HG03064 (cell line): Measurements from ENCODE around the gene CALML4.
"Not testable (repeated sequence)": the region's sequence is repeated elsewhere in the genome, so short reads cannot be mapped to it uniquely, and the experiment has no call there.

ENCODE experiments used
- ATAC-seq: cut with Tn5 transposase; IDR thresholded peaks from one replicate; pipeline ENCODE4 v1.9.1; 2021; ENCODE audit warnings: low read depth; ENCODE audit not compliant: unreplicated experiment

CALML4 gene

GRCh38 chr15:68209272-68209671, 4.1 kb upstream of the CALML4 start:
- ATAC-seq, result no peak

DNA sequence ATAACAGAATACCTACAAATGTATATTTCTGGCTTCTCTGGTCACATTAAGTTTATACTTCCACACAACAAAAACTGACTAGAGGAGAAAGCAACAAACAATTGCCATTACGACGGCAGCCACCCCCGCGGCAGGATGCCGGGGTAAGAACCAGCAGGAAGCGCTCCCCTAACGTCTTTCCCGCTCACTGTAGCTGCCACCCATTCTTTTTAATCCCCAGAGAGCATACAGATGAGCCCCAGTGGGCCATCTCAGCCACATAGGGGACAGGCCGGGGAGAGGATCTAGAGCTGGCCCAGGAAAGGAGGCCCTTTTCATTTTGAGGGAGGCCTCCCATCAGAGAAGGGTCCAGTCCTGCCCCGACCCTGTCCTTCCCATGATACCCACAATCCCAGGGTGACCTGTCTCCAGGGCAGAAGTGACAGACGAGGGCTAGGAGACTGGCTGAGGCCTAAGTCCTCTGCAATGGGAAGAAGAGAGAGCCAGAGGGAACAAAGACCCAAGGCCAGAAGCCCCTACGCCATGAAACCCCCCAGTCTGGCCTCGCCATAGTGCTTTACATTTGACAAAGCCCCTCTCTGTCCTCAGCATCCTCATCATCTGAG, 3.6 kb upstream of the CALML4 start:
- no peak for ATAC-seq

DNA sequence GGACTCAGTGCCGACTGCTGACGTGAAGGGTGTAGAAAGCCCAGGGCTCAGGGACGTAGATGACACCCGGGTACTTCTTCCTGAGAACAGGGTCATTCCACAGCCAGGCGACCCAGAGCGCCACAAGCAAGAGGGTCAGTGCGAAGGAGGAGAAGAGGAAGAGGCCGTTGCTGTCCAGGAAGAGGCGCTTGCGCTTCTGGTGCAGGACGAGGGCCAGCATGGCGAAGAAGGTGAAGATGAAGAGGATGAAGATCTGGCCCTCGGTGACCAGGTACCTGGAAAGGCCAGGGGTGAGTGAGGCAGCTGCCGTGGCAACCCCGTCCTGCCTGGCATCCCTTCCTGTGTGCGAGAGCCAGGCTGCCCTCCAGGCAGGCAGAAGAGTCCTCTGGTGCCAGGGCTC, 3.0 kb upstream of the CALML4 start:
- no peak for ATAC-seq

GRCh38 chr15:68207176-68207935, 2.2 kb upstream of the CALML4 start:
- ATAC-seq, result no peak

DNA sequence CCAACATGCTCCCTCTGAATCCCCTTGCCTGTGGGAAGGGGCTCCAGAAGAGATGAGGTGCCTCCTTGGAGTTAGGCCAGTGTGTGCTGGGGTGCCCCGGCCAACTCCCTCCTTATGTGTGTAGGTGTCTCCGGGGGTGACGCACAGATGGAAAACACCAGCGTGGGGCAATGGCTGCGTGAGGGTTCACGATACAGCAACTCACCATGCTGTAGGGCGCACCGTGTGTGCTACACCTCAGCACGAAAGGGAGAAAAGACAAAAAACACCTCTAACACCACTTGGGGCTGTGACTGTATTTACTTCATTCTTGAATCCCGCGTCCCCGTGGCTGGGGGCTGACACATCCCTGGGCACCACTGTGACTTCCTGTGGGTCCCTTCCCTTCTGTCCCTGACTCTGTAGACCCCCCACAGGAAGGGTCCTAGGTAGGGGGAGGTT, 1.6 kb upstream of the CALML4 start:
- ATAC-seq, result no peak

DNA sequence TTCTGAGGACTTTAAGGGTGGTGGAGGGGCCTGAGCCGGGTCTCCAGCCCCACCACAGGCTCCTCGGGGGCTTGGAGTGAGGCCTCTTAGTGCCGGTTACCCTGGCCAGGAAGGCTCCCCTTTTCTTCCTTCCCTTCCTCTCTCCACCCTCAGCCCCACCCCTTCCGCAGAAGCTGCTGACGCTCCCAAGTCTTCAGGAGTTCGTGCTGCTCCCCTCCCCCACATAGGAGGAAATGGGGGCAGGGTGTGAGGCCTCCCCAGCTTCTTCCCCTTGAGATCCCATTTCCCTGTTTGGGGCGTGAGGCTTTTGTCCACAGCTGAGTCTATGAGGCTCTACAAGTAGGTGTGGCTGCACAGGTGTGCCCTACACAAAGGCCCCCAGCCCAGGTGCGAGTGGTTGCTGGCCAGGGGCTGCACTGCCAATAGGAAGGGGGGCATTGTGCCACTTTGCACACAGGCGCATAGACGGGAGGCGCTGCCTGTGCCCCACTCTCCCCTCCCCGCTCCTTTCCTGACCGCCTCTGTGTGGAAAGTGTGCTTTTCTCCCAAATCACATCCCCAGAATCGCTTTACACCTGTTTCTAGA, 915 bp upstream of the CALML4 start:
- ATAC-seq, result no peak

GRCh38 chr15:68205558-68205944, 419 bp upstream of the CALML4 start:
- no peak for ATAC-seq

DNA sequence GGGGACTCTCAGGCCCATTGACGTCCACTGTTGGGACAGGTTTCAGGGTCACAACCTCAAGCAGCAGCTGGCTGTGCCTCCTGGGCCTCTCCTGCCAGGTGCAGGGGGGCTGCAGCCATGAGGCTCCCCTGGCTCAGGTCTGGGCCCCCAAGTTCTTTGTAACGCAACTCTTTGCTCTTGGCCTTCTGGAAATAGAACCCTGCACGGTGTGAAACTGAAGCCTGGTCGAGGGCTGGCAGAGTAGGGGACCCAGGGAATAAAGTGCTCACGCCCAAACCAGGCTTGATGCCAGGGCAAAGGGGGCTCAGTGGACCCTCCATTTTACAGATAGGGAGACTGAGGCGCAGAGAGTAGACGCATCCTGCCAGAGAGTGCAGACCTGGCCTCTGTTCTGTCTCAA, 771 bp downstream of the CALML4 start:
- no peak for ATAC-seq

- no peak for ATAC-seq
These were observed 1.2 kb downstream of the CALML4 start for GRCh38 chr15:68203956-68204355.

DNA sequence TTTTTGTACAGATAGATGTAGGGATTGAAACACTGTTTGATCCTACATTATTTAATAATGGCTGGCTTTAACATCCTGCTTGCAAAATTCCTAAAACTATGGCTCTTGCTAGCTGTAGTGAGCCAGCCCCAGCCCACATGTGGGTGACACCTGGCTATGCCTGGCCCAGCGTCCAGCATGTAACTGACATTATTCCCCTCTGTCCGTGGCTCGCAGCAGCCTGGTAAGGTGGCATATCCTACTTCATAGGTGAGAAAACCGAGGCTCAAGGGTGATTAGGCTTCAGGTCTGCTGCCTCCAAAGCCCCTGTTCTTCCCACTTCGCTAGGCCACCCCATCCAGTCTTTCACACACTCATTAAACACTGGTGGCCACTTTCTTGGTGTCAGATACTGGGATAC, 1.6 kb downstream of the CALML4 start:
- no peak for ATAC-seq

DNA sequence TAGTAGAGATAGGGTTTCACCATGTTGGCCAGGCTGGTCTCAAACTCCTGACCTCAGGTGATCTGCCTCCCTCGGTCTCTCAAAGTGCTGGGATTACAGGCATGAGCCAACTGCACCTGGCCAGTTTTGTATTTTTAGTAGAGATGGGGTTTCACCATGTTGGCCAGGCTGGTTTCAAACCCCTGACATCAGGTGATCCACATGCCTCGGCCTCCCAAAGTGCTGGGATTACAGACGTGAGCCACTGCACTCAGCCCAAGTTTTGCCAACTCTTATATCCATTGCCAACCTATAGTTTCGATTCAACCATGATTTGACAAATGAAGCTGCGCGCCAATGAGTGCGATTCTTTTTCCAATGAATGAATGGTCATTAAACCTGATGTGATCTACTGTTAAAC, 2.1 kb downstream of the CALML4 start:
- not testable (repeated sequence) for ATAC-seq

GRCh38 chr15:68201879-68202261, 3.3 kb downstream of the CALML4 start:
- ATAC-seq, result no peak

DNA sequence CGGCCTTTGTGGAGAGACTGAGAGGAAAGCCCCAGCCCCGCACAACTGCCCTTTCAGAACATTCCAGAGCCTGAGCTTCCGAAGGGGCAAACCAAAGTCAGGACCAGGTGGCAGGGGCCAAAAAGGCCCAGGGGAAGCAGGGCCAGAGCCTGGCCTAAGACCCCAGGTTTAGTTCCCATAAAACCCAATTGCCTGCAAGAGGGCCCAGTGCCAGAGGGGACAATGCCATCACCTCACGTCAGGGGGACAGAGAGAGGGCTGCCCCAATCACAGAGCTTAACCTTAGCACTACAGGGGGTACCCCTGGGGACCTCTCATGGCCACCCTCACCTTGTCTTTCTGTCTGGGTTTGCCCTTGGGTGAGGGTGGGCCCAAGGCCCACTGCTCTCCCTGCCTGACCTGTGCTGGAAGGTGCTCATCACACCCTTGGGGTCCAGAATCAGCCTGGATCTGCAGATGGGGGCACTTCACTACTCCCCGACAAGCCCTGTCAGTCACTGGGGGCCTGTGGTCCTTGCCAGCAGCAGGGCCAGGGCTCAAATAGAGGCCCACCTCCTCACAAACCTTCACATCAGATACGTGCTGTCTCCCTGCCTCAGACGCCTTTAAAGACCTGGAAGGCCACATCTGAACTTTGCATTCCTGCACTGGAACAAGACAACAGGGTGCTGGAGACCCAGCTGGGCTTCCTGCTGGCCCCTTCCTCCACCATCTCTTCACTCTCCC, 3.8 kb downstream of the CALML4 start:
- ATAC-seq, result no peak

DNA sequence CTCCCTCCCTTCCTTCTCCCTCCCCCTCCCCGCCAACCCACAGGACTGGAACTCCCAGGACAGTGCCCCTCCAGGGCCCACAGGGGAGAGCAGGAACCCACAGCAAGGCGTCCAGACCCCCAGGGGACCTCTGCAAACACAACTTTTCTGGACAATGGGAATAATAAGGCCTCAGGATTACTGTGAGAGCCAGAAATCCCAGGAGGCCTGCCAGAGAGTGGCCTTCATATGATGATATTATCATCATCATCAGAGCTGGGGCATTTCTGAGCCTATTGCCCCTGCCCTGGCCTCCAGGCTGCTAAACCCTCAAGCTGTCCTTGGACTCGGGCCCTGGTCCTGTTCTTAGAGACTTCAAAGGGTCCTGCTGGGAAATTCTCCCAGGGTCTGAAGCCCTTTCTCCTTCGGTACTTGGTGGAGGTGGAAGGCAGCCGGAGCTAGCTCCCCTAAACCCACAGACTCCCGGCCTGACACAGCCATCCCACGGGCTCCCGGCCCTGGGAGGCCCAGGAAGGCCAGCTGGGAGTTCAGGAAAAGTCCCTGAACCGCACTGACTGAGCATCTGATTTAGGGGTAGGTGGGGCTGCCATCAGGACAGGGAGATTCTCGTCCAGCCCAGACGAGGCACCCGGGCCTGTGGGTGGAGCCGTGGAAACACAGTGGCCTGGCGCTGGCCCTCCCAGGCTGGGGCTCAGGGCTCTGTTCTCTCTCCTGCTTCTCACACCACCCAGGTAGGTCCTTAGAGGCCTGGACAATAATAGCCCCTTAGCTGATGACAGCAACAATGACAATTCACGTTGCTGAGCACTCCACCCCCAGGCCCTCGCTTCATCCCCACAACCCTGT, 4.9 kb downstream of the CALML4 start:
- no peak for ATAC-seq

- ATAC-seq, result no peak
These were observed 5.8 kb downstream of the CALML4 start for GRCh38 chr15:68199340-68199739.

GRCh38 chr15:68197661-68198437, 7.3 kb downstream of the CALML4 start:
- ATAC-seq, result no peak

DNA sequence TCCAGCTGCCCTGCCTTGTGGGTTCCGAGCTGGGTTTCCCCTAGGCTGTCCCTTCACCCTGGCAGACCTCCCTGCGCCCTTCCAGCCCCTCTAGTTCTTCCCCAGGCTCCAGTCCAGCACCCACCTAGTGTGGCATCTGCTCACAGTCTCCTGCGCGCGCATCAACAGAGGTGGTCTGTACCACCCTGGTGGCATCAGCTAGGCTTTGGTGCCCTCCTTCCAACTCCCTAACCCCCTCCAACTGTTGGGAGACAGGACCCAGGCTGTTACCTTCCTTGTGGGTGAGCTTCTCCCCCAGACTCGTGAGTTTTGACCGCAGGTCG, 8.0 kb downstream of the CALML4 start:
- ATAC-seq, result no peak

DNA sequence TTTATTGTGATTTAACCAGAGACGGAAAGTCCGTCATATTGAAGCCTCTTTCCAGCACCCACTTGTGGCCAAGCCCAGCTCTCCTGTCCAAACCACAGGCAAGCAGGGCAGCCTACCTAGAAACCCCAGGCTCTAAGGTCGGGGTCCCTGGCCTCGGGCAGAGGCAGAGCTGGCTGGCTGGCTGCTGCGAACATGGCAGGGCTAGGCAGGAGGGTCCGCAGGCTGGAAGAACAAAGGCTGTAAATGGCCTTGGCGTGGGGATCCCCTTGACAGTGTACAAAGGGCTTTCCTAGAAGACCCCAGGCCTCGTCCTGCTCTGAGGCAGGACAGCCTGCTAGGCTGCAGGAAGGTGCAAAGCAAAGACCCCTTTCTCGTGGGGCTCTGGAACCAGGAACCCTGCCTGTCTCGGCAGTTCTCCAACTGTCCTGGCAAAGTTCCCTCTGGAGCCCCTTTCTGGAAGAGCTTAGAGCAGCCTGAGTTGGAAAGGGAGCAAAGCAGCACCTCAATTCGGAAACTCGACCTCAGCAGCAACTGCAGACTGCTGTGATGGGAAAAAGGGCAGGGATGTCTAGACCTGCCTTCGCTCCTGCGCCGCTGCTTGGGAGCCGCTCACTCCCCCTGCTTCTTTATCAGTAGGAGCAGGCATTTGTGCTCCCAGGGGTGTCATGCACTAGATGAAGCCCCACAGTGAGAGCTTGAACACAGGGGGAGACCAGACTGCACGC, 8.5 kb downstream of the CALML4 start:
- ATAC-seq, result no peak
